GM12878 (cell line): ENCODE results near the gene GIMAP1. TPM values are rescaled to one million over a fixed set of nuclear protein-coding genes. Genes with fewer than 3 reads are reported as not detected.

ENCODE experiments used
- ATAC-seq: fragments of 200-7000 bp; cut with Tn5 transposase; 3 replicates; pipeline ENCODE4 v1.9.1; 2020; ENCODE audit warnings: mild to moderate bottlenecking, moderate library complexity
- BruUV-seq: library from RNA; stranded (reverse); fragments of 400-500 nt; replicated peaks from 2 replicates; lab custom pipeline; 2021; lab: Mats Ljungman, UMichigan
- CTCF ChIA-PET: fragments of 300-600 bp; sonication (Branson Sonifier 250); formaldehyde crosslinking; extraction: SDS; loops from one replicate; lab custom pipeline; 2021; ENCODE audit warnings: inconsistent platforms; lab: Yijun Ruan, JAX
- POLR2A ChIA-PET: fragments of 350-600 bp; formaldehyde crosslinking; extraction: SDS; loops from one replicate; lab custom pipeline; 2021; ENCODE audit warnings: inconsistent platforms; lab: Charles Lee
- RAD21 ChIA-PET: fragments of 300-600 bp; sonication (Branson Sonifier 250); formaldehyde crosslinking; loops from one replicate; lab custom pipeline; 2023; ENCODE audit warnings: antibody characterized with exemption; ENCODE audit not compliant: unreplicated experiment; lab: Charles Lee
- SMC1A ChIA-PET: fragments of 300-600 bp; sonication (Branson Sonifier 250); formaldehyde crosslinking; loops from one replicate; lab custom pipeline; 2023; ENCODE audit not compliant: unreplicated experiment, uncharacterized antibody; lab: Charles Lee
- DNase-seq: peaks from one replicate; pipeline ENCODE4 v3.0.0-alpha.2; 2011; ENCODE audit warnings: low read depth, low spot score
- FAIRE-seq: peaks from 3 replicates; lab custom pipeline; 2011; peaks lifted over from hg19 to GRCh38; lab: Jason Lieb, UNC
- H2AFZ ChIP-seq: 2 replicates; pipeline ENCODE4 v1.6.0; 2011; ENCODE audit warnings: low read depth, low read length, control low read depth; ENCODE audit not compliant: control insufficient read depth
- H3K27ac ChIP-seq: 2 replicates; pipeline ENCODE4 v1.5.1; 2011; ENCODE audit warnings: control low read depth; ENCODE audit not compliant: control insufficient read depth, insufficient read depth
- H3K27me3 ChIP-seq, 2 experiments: replicated peaks in 1 of 2; 2 replicates each; pipeline versions ENCODE4 v1.6.0 to v1.6.1; 2011; ENCODE audit warnings: low read length in 1 of 2; ENCODE audit not compliant: control insufficient read depth in 2 of 2, insufficient read depth in 2 of 2
- H3K36me3 ChIP-seq, 2 experiments: 2 replicates each; pipeline ENCODE4 v1.5.1; 2011; ENCODE audit warnings: low read length in 1 of 2; ENCODE audit not compliant: control insufficient read depth in 2 of 2, insufficient read depth in 2 of 2
- H3K4me1 ChIP-seq: 2 replicates; pipeline ENCODE4 v1.6.1; 2011; ENCODE audit warnings: mild to moderate bottlenecking, low read length, moderate library complexity, mixed read lengths; ENCODE audit not compliant: control insufficient read depth, insufficient read depth
- H3K4me2 ChIP-seq: 2 replicates; pipeline ENCODE4 v1.6.0; 2011; ENCODE audit warnings: control low read depth; ENCODE audit not compliant: control insufficient read depth, insufficient read depth
- H3K4me3 ChIP-seq: fragments of 200-600 bp; sonication (generic); 2 replicates; pipeline ENCODE4 v1.5.1; 2016
- H3K79me2 ChIP-seq: 2 replicates; pipeline ENCODE4 v1.6.0; 2011; ENCODE audit warnings: low read length; ENCODE audit not compliant: control insufficient read depth, insufficient read depth
- H3K9ac ChIP-seq: 2 replicates; pipeline ENCODE4 v1.8.0; 2011; ENCODE audit warnings: low read length, control low read depth, mixed read lengths; ENCODE audit not compliant: control insufficient read depth, insufficient read depth
- H3K9me3 ChIP-seq: replicated peaks from 3 replicates; pipeline ENCODE4 v1.5.1; 2011; ENCODE audit warnings: mild to moderate bottlenecking, low read length; ENCODE audit not compliant: control insufficient read depth, insufficient read depth
- H4K20me1 ChIP-seq: 2 replicates; pipeline ENCODE4 v1.6.0; 2011; ENCODE audit not compliant: control insufficient read depth, insufficient read depth
- BCL11A ChIP-seq: IDR thresholded peaks from 2 replicates; pipeline ENCODE4 v1.6.1; 2011; ENCODE audit warnings: low read depth, low read length
- CBFB ChIP-seq: IDR thresholded peaks from 2 replicates; pipeline ENCODE4 v1.6.1; 2016; ENCODE audit warnings: antibody characterized with exemption, low read depth
- CREM ChIP-seq: IDR thresholded peaks from 2 replicates; pipeline ENCODE4 v1.6.1; 2014; ENCODE audit warnings: antibody characterized with exemption, low read depth
- EP300 ChIP-seq, 2 experiments: fragments of 150-350 bp in 1 of 2; IDR thresholded peaks; 2 replicates each; pipeline ENCODE4 v1.6.1; 2011 to 2012; ENCODE audit warnings: low read depth in 2 of 2, low read length in 2 of 2, borderline replicate concordance in 1 of 2, improper control_type of control experiment in 1 of 2, inconsistent platforms in 1 of 2; ENCODE audit not compliant: control insufficient read depth in 1 of 2
- KLF5 ChIP-seq: fragments of 450-650 bp; IDR thresholded peaks from 2 replicates; pipeline ENCODE4 v1.6.1; 2014; ENCODE audit warnings: mild to moderate bottlenecking; ENCODE audit not compliant: partially characterized antibody
- MTA3 ChIP-seq: IDR thresholded peaks from 2 replicates; pipeline ENCODE4 v1.6.1; 2012; ENCODE audit warnings: low read length, inconsistent platforms, borderline replicate concordance
- POLR2A ChIP-seq: IDR thresholded peaks from 2 replicates; pipeline ENCODE4 v1.6.1; 2011; ENCODE audit warnings: low read depth, mild to moderate bottlenecking, low read length
- POLR2AphosphoS5 ChIP-seq: IDR thresholded peaks from 2 replicates; pipeline ENCODE4 v1.6.1; 2011; ENCODE audit warnings: mild to moderate bottlenecking, low read length, inconsistent platforms
- SPI1 ChIP-seq: IDR thresholded peaks from 2 replicates; pipeline ENCODE4 v1.6.1; 2011; ENCODE audit warnings: low read depth, mild to moderate bottlenecking, low read length, moderate library complexity, borderline replicate concordance; ENCODE audit not compliant: insufficient read depth
- TAF1 ChIP-seq: IDR thresholded peaks from 2 replicates; pipeline ENCODE4 v1.6.1; 2011; ENCODE audit warnings: mild to moderate bottlenecking, low read depth, low read length, borderline replicate concordance
- TARDBP ChIP-seq: IDR thresholded peaks from 2 replicates; pipeline ENCODE4 v1.6.1; 2016; ENCODE audit warnings: borderline replicate concordance
- TCF7 ChIP-seq: IDR thresholded peaks from 2 replicates; pipeline ENCODE4 v1.6.1; 2014; ENCODE audit warnings: antibody characterized with exemption, borderline replicate concordance
- WRNIP1 ChIP-seq: IDR thresholded peaks from 2 replicates; pipeline ENCODE4 v1.6.1; 2011; ENCODE audit warnings: low read depth, low read length, improper control_type of control experiment, borderline replicate concordance
- ZZZ3 ChIP-seq: IDR thresholded peaks from 2 replicates; pipeline ENCODE4 v1.6.1; 2011; ENCODE audit warnings: low read depth; ENCODE audit not compliant: control insufficient read depth, insufficient read length
- WGBS: methylation state at CpG from one replicate; pipeline ENCODE4 v1.1.6; 2016; ENCODE audit warnings: low lambda C conversion rate; ENCODE audit not compliant: insufficient replicate concordance, insufficient coverage; ENCODE audit errors: missing lambda C conversion rate; 5-methylcytosine and 5-hydroxymethylcytosine counted together
- in situ Hi-C: fragments of 300-500 bp; cut with MboI; formaldehyde crosslinking; loops from 9 replicates; pipeline ENCODE4 v1.14.3; 2018; ENCODE audit warnings: mixed read lengths
- intact Hi-C: fragments of 100-400 bp; cut with micrococcal nuclease; formaldehyde crosslinking; loops from one replicate; pipeline ENCODE4 v1.14.2; 2022; ENCODE audit not compliant: unreplicated experiment
- polyA plus RNA-seq, 11 experiments: library from polyadenylated mRNA; depleted of rRNA in 4 of 11; unstranded in 6 of 11; stranded (reverse) in 5 of 11; fragments of >200 nt; fragmentation: Nextera tagmentation in 4 of 11; fragmentation: Illumina TruSeq in 1 of 11; extraction: Ambion mirVana in 4 of 11; extraction: Trizol in 1 of 11; gene quantifications; 1 replicate in 1 of 11; 2 replicates in 10 of 11; pipeline versions ENCODE4 v1.2.1 to v1.2.3, GENCODE V29; 2011 to 2016; ENCODE audit warnings: inconsistent platforms in 2 of 11, missing spikeins in 2 of 11, low read depth in 1 of 11
- total RNA-seq, 4 experiments: library from RNA; depleted of rRNA in 3 of 4; stranded (reverse); fragments of >200 nt in 3 of 4; fragmentation: Illumina TruSeq in 1 of 4; extraction: Trizol in 1 of 4; gene quantifications; 2 replicates each; pipeline versions ENCODE4 v1.2.1 to v1.2.3, GENCODE V29; 2013 to 2021
- TF ChIP-seq, protein P1 (sequence below): IDR thresholded peaks from 2 replicates; pipeline ENCODE4 v1.6.1; 2012; ENCODE audit warnings: low read depth, low read length, improper control_type of control experiment
- TF ChIP-seq, protein P2 (sequence below): IDR thresholded peaks from 2 replicates; pipeline ENCODE4 v1.6.1; 2012; ENCODE audit warnings: low read depth, low read length, improper control_type of control experiment
- TF ChIP-seq, protein P3 (sequence below), 3 experiments: IDR thresholded peaks in 2 of 3; conservative IDR thresholded peaks in 1 of 3; 2 replicates each; pipeline ENCODE4 v1.5.1; 2011; ENCODE audit warnings: low read depth in 3 of 3, low read length in 3 of 3, mild to moderate bottlenecking in 3 of 3, control low read depth in 2 of 3, moderate library complexity in 2 of 3, inconsistent platforms in 1 of 3, mixed read lengths in 1 of 3; ENCODE audit not compliant: control insufficient read depth in 2 of 3, insufficient read depth in 1 of 3; ENCODE audit errors: extremely low read depth in 1 of 3

Gene GIMAP1
- total and polyA plus RNA-seq, 10 of the 15 experiments (the other 5 are each of a cell fraction or from before 2014, with no cell fraction given), result 0.16 to 1.9 (median 1.1) TPM

DNA sequence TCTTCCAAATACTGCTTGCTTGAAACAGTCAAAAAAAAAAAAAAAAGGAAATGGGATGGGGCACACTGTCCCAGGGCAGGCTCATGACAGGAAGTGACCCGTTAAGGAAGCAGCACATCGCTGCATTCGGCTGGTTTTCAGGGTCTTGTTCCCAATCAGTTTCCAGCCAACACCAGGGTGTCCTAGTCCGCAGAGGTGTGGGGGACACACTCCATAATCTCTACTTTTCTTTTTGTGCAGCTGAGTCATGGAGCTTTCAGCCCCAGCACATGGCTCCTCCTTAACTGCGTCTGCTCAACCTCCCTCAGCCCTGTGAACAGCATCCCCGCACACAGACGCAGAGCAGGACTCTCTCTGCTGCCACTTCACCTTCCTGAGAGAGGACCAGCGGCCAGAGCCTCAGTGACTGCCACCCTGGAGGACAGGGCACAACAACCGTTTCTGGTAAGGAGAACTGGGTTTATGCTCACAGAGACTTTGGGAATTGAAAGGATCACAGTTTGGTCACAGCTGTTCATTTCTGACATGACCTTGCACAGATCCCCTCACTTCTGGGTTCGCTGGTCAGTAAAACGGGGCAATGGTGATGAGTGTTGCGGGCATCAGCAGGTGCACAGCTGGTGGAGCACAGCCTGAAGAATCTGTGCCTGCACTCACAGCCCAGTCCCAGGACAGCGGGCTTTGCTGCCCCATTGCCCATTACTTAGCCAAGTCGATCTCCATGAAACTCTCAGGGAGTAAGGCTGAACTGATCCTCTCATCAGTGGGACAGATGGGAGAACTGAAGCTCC, 21.0 kb downstream of the GIMAP1 start, which contains the start of gene GIMAP5 (continued):
- TF ChIP-seq POLR2AphosphoS5 (0 out of 2 replicates have a peak, but pooled peaks have one; percentile 41), CBFB (no peak), TAF1 (0 out of 2 replicates have a peak, but pooled peaks have one; percentile 29), WRNIP1 (peak; percentile 98; the same call in 1 of the 2 replicates)
- TF ChIP-seq, protein P1, sequence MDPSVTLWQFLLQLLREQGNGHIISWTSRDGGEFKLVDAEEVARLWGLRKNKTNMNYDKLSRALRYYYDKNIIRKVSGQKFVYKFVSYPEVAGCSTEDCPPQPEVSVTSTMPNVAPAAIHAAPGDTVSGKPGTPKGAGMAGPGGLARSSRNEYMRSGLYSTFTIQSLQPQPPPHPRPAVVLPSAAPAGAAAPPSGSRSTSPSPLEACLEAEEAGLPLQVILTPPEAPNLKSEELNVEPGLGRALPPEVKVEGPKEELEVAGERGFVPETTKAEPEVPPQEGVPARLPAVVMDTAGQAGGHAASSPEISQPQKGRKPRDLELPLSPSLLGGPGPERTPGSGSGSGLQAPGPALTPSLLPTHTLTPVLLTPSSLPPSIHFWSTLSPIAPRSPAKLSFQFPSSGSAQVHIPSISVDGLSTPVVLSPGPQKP, result peak; percentile 69; the same call in 1 of the 2 replicates
- TF ChIP-seq, all 136 proteins: peak for 9

DNA sequence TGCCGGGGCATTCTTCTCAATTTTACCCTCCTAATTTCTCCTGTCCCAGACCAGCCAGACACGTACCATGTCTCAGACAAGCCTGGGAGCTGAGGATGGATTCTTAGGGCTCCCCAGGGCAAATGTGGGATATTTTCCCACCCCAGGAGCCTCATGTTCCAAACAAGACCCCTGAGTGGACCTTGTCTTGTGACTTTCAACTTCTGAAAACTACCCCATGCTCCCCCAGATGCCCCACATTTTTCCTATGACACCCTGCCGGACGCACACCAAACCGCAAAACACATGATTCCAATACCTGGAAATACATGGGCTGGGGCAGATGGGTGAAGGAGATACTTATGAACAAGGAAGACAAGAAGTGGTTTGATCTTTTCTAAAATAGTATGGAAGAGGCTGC, 21.7 kb downstream of the GIMAP1 start:
- intact Hi-C loops, result loop anchor here (5.0 kb wide), 1 partner anchor 106 kb away; the partner anchor contains the start of gene GIMAP6
- ChIA-PET SMC1A (interaction anchor here (0.7 to 1.4 kb wide), 4 partner anchors 15 to 289 kb away, joined by 3 to 5 read pairs (median 4); partner anchors contain the start of gene GIMAP1), CTCF (interaction anchor here (0.9 to 1.5 kb wide), 3 partner anchors 17 to 289 kb away, joined by 3 to 7 read pairs (median 7); no protein-coding TSS in a partner anchor), RAD21 (interaction anchor here (1.3 kb wide), 1 partner anchor 44 kb away, joined by 4 read pairs; no protein-coding TSS in a partner anchor), POLR2A (interaction anchor here (1.1 kb wide), 1 partner anchor 291 kb away, joined by 3 read pairs; no protein-coding TSS in a partner anchor)
- peaks cover 0 to 4% of the 10 kb centered on the region in 2 experiments; a peak in 2 of 4 replicates for H3K36me3 ChIP-seq
- no peaks in the 10 kb centered on the region for H4K20me1 ChIP-seq
- no TSS peak for BruUV-seq
- H2AFZ ChIP-seq, result no peak overlapping the region; the same call in 1 of the 2 replicates
- no peaks in the 10 kb centered on the region for H3K27me3 ChIP-seq
- H3K27ac ChIP-seq, result peak overlapping the region; percentile 80
- peaks cover 37% of the 10 kb centered on the region for H3K79me2 ChIP-seq
- H3K4me1 ChIP-seq, result peaks cover 27% of the 10 kb centered on the region
- H3K4me2 ChIP-seq, result peak overlapping the region; percentile 69
- in situ Hi-C loops, result no loop called here
- WGBS, result 24% methylated on average over 5 of the region's 5 CpGs
- no peak for FAIRE-seq
- no peak for DNase-seq
- H3K9ac ChIP-seq, result peak overlapping the region; percentile 79
- no peak for ATAC-seq
- peak overlapping the region; percentile 87 for H3K4me3 ChIP-seq
- H3K9me3 ChIP-seq, result no peaks in the 10 kb centered on the region; the same call in 1 of the 3 replicates
- TF ChIP-seq KLF5, result no peak
- no peak for TF ChIP-seq EP300 (IDR thresholded peaks at IDR 0.05; ENCODE audit: borderline replicate concordance in 1 of 2, control insufficient read depth in 1 of 2, low read depth in 2 of 2, low read length in 2 of 2)
- TF ChIP-seq ZZZ3, result no peak
- no peak for TF ChIP-seq SPI1
- no peak for TF ChIP-seq BCL11A
- TF ChIP-seq, protein P2, sequence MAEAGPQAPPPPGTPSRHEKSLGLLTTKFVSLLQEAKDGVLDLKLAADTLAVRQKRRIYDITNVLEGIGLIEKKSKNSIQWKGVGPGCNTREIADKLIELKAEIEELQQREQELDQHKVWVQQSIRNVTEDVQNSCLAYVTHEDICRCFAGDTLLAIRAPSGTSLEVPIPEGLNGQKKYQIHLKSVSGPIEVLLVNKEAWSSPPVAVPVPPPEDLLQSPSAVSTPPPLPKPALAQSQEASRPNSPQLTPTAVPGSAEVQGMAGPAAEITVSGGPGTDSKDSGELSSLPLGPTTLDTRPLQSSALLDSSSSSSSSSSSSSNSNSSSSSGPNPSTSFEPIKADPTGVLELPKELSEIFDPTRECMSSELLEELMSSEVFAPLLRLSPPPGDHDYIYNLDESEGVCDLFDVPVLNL, result no peak
- TF ChIP-seq TCF7, result no peak
- no peak for TF ChIP-seq MTA3
- TF ChIP-seq CREM, result no peak
- TF ChIP-seq TARDBP, result no peak
- TF ChIP-seq, protein P3, sequence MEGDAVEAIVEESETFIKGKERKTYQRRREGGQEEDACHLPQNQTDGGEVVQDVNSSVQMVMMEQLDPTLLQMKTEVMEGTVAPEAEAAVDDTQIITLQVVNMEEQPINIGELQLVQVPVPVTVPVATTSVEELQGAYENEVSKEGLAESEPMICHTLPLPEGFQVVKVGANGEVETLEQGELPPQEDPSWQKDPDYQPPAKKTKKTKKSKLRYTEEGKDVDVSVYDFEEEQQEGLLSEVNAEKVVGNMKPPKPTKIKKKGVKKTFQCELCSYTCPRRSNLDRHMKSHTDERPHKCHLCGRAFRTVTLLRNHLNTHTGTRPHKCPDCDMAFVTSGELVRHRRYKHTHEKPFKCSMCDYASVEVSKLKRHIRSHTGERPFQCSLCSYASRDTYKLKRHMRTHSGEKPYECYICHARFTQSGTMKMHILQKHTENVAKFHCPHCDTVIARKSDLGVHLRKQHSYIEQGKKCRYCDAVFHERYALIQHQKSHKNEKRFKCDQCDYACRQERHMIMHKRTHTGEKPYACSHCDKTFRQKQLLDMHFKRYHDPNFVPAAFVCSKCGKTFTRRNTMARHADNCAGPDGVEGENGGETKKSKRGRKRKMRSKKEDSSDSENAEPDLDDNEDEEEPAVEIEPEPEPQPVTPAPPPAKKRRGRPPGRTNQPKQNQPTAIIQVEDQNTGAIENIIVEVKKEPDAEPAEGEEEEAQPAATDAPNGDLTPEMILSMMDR (IDR thresholded peaks at IDR 0.05 in 2 of 3, conservative IDR thresholded peaks at IDR 0.05 in 1 of 3; ENCODE audit: control insufficient read depth in 2 of 3, extremely low read depth in 1 of 3, insufficient read depth in 1 of 3, low read depth in 3 of 3, low read length in 3 of 3), result no peak
- TF ChIP-seq POLR2A, result no peak
